CD4-positive, alpha-beta T cell treated with Interleukin-17A for 1 hour (primary cell): ENCODE measurements around the gene INTS6L.
"Not testable (repeated sequence)": the region's sequence is repeated elsewhere in the genome, so short reads cannot be mapped to it uniquely, and the experiment has no call there.

Experiments
- DNase-seq: peaks from one replicate; pipeline ENCODE4 v3.0.0-alpha.2; 2020

INTS6L gene

DNA sequence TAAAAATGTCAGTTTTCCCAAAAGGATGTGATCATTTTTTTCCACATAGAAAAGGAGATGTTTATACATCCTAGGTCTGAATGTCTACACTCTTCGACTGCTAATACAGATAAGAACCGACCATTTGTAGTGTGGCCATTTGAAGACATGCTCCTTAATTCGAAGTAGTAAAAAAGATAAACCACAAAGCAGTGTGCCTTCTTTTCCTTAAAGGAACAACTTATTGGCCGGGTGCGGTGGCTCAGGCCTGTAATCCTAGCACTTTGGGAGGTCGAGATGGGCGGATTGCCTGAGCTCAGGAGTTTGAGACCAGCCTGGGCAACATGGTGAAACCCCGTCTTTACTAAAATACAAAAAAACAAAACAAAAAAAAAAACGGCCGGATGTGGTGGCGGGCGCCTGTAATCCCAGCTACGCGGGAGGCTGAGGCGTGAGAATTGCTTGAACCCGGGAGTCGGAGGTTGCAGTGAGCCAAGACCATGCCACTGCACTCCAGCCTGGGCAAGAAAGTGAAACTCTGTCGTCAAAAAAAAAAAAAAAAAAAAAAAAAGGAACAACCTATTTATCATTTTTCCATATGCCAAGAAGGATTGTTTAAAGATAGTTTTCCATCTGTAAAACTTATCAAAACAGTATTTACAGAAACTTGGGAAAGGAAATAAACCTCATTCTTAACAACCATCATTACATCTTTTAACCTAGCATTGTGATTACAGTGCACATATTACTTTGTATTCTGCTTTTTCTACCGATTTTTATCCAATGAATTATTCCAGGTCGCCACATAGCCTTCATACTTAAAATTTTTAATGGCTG is 2.6 kb downstream of the INTS6L start:
- peak; percentile 25 for DNase-seq

DNA sequence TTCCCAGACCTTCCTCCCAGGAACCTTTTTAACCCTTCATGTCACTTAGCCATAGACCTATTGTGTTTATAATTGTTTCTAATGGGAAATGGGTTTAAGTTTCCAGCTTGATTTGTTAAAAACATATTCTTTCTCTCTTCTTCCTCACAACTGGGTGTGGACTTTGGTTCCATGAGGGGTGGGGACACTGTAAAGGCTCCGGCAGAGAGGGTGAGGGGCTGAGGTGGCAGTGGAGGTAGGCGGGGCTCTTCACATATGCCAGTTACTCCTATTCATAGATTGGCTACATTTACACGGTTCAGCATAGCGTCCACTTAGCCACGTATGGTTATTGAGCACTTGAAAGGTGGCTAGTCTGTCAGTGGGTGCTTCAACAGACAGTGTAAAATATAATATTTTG is 7.8 kb downstream of the INTS6L start:
- no peak for DNase-seq

DNA sequence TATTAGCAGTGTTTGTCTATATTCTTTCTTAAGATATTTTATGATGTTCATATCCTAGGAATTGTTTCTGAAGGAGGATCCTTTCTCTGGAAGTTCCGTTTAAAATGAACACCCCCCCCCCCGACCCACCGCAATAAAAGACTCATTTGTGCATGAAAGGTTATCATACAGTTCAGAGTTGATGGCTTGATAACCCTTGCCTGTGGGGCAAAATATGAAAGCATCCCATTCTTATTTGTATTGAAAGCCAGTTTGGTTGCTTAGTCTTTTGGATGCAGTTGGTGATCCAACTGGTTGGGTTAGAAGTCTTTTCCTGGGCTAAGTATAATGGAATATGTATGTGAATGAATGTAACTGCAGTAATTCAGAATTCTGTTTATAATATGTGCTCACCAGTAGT is 8.3 kb downstream of the INTS6L start:
- DNase-seq = no peak

GRCh38 chrX:135530097-135530496 is 9.6 kb downstream of the INTS6L start:
- DNase-seq = no peak

- no peak for DNase-seq
These were observed 11.4 kb downstream of the INTS6L start for GRCh38 chrX:135531813-135532212.

- no peak for DNase-seq
These were observed 14.8 kb downstream of the INTS6L start for GRCh38 chrX:135535077-135535940.

- peak; percentile 26 for DNase-seq
These were observed 16.4 kb downstream of the INTS6L start for GRCh38 chrX:135536877-135537276.

DNA sequence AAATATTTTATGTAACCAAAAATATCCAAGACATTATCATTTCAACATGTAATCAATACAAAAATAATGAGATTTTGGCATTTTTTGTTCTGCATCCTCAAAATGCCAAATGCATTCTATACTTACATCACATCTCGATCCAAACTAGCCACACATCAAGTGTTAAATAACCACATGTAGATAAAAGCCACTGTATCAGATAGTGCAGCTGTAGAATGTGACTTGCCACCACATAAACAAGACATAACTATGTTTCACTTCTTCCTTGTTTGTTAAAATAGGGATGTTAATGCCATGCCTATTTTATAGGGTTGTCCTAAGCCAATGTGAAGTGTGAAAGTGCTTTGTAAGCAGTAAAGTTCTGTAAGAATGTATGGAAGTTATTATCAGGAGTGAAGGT is 20.9 kb downstream of the INTS6L start:
- DNase-seq = no peak

DNA sequence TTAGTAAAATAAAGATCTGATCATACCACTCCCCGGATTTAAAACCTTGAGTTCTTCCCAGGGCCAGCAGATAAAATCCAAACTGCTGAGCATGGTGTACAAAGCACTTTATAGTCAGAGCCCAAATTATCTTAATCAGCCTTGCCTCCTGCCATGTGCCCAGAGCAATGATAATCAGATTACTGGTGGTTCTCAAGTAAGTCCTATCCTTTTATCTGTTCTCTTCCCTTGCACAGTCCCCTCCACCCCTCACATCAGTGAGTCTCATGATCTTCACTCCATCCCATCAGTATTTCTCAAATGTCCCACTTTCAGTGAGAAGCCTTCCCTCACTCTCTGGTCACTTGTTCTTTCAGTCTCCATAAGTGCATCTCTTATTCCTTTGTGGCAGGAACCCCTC is 22.7 kb downstream of the INTS6L start:
- no peak for DNase-seq

GRCh38 chrX:135543924-135544323 is 23.5 kb downstream of the INTS6L start:
- DNase-seq = peak; percentile 43

- no peak for DNase-seq
These were observed 24.0 kb downstream of the INTS6L start for GRCh38 chrX:135544338-135544948.

DNA sequence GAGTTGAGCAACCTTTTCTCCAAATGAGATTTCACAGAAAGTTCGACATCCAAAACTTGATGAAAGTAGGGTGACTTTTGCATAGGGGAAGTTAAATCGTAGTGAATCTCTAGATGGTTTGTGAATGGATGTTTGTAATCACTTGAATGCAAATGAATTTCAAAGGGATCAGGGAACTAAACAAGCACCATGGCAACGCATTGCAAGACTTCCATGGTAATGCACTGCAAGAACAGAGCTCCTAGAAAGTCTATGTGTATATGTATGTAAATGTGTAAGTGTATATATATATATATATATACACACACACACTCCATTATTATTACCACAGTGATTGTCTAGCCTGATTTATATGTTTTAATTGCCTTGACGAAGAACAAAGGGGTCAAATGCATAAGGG is 27.3 kb downstream of the INTS6L start:
- no peak for DNase-seq

- DNase-seq = no peak
These were observed 29.1 kb downstream of the INTS6L start for GRCh38 chrX:135549519-135549918.

DNA sequence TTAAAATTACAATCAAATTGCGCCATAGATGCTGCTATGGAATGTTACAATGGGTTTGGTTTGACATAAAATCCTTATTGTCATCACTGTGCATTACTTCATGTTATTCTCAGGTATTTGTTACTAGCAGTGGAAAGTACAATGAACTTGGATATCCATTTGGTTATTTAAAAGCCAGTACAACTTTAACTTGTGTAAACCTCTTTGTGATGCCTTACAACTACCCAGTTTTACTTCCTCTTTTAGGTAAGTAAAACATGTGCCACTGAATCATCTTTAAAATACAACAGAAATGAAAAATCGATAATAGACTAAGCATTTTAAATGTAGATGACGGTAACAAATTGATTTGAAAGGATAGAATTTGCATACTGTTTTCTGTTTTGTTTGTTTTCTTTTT is 35.6 kb downstream of the INTS6L start:
- no peak for DNase-seq

DNA sequence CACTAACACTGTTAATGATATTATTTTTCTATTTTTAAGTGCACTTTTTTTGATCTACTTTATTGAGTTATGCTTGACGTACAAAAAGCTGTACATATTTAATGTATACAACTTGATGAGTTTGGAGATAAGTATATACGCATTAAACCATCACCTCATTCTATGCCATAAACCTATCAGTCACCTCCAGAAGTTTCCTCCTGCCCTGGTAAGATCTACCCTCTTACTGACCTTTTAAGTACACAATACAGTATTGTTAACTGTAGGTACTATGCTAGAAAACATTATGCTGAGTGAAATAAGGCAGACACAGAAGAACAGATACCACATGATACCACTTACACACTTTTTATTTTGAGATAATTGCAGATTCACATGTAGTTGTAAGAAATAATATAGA is 36.9 kb downstream of the INTS6L start:
- no peak for DNase-seq

GRCh38 chrX:135572436-135572835 is 52.0 kb downstream of the INTS6L start:
- DNase-seq = no peak

- DNase-seq = no peak
These were observed 61.0 kb downstream of the INTS6L start for GRCh38 chrX:135581496-135581895.

DNA sequence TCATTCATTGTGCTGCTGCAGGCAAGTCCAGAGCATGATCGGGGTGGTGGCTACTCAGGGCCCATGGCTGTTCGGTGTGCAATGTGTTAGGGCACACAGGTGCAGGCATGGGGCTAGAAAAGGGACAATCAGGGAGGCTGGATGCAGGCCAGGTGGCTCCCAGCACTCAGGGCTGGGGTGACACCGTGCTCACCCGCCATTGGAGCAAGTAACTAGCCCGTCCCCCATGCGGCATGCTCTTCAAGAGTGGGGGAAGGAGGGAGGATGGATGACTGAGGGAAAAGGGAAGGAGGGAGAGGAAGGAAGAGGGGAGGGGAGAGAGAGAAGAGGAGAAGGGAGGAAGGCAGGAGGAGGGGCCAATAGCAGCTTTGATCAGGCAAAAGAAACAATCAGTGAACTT is 64.7 kb downstream of the INTS6L start:
- no peak for DNase-seq

DNA sequence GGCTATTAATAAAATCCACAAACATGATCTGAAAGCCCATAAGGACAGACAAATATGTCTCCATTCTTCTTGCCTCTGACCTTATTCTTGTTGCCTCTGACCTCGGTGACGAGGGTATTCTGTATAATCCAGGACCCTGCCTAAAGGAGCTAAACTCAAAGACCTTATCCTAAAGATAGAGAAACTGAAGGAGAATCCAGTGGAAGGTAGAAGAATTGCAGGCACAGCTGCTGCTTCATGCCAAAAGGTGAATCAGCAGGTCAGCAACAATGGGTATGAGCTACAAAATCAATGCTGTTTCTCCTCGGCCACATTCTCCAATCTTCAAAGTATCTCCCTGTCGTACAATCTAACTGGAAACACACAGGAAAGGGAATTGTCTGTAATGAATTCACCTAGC is 71.4 kb downstream of the INTS6L start:
- DNase-seq = no peak

- not testable (repeated sequence) for DNase-seq
These were observed 73.6 kb downstream of the INTS6L start for GRCh38 chrX:135594049-135594448.

DNA sequence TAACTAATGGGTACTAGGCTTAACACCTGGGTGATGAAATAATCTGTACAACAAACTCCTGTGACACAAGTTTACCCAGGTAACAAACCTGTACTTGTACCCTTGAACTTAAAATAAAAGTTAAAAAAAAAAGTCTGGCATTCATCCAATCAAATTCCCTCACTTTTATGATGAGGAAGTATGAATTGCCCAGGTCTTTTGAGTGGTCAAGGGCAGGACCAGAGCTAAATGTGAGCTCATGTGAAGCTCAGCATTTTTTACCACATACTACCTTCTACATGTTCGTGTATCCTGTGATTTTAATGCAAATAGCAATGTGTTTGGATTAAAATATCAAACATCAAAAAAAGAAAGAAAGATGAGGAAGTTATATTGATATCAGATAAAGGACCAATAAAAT is 74.0 kb downstream of the INTS6L start:
- DNase-seq = not testable (repeated sequence)

DNA sequence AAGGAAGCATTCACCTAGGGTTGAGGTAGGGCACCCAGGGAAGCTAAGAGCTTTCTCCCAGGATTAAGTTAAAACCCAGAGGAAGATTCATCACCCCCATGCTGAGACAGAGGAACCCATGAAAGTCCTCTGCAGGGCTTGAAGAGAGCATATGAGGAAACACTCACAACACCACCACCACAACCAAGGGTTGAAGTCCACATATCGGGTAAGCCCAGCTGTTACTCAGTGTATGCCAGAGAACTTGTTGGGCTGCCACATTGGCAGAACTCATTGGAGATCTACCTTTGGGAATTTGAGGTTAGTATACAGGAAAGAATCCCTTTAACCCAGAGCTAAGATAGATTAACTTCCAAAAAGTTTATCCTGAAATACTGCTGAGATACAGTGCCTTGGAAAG is 75.1 kb downstream of the INTS6L start:
- no peak for DNase-seq

- peak; percentile 41 for DNase-seq
These were observed 76.0 kb downstream of the INTS6L start for GRCh38 chrX:135596495-135596894.

DNA sequence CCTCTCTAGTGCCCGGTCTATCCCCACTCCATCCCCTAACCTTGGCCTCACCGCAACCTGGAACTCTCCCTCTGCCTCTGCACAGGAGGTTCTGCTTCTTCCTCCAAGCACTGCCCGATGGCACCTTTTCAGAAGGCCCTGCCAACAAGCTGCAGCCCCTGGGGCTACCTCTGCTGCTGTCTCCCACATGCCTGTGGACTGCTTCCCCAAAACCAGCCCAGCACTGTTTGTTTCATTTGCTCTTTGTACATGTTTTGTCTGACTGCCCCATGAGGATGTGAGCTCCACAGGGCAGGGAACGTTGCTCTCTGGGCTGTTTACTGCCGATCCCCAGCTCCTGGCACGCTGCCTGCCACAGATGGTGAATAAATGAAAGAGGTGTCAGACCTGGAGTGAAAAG is 85.4 kb downstream of the INTS6L start:
- no peak for DNase-seq
